ENCODE data around the gene CASKIN1.

- TF ChIP-seq CTCF (optimal IDR thresholded peaks at IDR 0.05 in 1 of 3, IDR thresholded peaks at IDR 0.05 in 1 of 3, conservative IDR thresholded peaks at IDR 0.05 in 1 of 3; ENCODE audit: extremely low read depth in 1 of 3, insufficient read depth in 2 of 3, low read length in 3 of 3) (no peak), EZH2 (IDR thresholded peaks at IDR 0.05; ENCODE audit: low read length) (no peak)
Measured at GRCh38 chr16:2207872-2208271, 11.5 kb upstream of the CASKIN1 start.

All from keratinocyte (primary cell).